Measurements from ENCODE around the gene NUP188. TPM values are rescaled to one million over a fixed set of nuclear protein-coding genes. Genes with fewer than 3 reads are reported as not detected.

Gene NUP188
- total RNA-seq, 1 donor from 2014 or later: 42.4 TPM

GRCh38 chr9:128992995-128993394, 45.5 kb downstream of the NUP188 start:
- H3K27ac ChIP-seq: no peak overlapping the region
- H3K9me3 ChIP-seq: no peaks in the 10 kb centered on the region
- H3K36me3 ChIP-seq: peaks cover 98% of the 10 kb centered on the region
- no peaks in the 10 kb centered on the region for H3K4me1 ChIP-seq
- DNase-seq (no peak), ATAC-seq (peak in 1 of 2 donors; percentile 34)
- intact Hi-C loops (cut with DNase I): no loop called here
- TF ChIP-seq, protein P1, sequence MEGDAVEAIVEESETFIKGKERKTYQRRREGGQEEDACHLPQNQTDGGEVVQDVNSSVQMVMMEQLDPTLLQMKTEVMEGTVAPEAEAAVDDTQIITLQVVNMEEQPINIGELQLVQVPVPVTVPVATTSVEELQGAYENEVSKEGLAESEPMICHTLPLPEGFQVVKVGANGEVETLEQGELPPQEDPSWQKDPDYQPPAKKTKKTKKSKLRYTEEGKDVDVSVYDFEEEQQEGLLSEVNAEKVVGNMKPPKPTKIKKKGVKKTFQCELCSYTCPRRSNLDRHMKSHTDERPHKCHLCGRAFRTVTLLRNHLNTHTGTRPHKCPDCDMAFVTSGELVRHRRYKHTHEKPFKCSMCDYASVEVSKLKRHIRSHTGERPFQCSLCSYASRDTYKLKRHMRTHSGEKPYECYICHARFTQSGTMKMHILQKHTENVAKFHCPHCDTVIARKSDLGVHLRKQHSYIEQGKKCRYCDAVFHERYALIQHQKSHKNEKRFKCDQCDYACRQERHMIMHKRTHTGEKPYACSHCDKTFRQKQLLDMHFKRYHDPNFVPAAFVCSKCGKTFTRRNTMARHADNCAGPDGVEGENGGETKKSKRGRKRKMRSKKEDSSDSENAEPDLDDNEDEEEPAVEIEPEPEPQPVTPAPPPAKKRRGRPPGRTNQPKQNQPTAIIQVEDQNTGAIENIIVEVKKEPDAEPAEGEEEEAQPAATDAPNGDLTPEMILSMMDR (IDR thresholded peaks at IDR 0.05): no peak
- no peaks in the 10 kb centered on the region for H3K27me3 ChIP-seq (ENCODE audit: low read depth)
- H3K4me3 ChIP-seq: no peak overlapping the region

GRCh38 chr9:128995791-128996190, 48.3 kb downstream of the NUP188 start:
- Histone ChIP-seq H3K27me3 (ENCODE audit: low read depth) (no peaks in the 10 kb centered on the region), H3K27ac (no peak overlapping the region), H3K4me1 (no peaks in the 10 kb centered on the region), H3K36me3 (peaks cover 98% of the 10 kb centered on the region), H3K9me3 (no peaks in the 10 kb centered on the region), H3K4me3 (no peak overlapping the region)
- DNase-seq (no peak), ATAC-seq (no peak)
- TF ChIP-seq, protein P1 (IDR thresholded peaks at IDR 0.05): no peak
- intact Hi-C loops (cut with DNase I): no loop called here

DNA sequence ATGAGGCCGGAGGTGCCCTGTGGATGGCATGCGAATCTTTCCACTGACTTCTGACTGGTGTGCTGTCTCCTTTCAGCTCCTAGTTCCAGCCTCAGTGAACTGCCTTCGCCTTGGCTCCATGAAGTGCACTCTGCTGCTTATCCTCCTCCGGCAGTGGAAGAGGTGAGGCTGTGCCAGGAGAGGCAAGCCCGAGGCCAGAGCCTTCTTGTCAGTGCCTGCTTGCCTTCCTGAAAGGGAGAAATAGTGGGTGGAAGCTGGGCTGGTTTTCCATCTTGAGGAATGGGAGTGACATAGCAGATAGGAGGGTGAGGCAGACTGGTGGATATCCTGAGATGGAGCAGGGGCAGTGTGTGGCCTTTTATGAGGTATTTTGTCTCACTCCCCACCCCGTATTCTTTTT, 51.0 kb downstream of the NUP188 start:
- Histone ChIP-seq H3K4me3 (no peak overlapping the region), H3K36me3 (peaks cover 100% of the 10 kb centered on the region), H3K27ac (no peak overlapping the region), H3K9me3 (no peaks in the 10 kb centered on the region), H3K27me3 (ENCODE audit: low read depth) (no peaks in the 10 kb centered on the region), H3K4me1 (no peaks in the 10 kb centered on the region)
- no peak for ATAC-seq
- TF ChIP-seq, protein P1 (IDR thresholded peaks at IDR 0.05): no peak
- intact Hi-C loops (cut with DNase I): no loop called here
- DNase-seq: no peak

DNA sequence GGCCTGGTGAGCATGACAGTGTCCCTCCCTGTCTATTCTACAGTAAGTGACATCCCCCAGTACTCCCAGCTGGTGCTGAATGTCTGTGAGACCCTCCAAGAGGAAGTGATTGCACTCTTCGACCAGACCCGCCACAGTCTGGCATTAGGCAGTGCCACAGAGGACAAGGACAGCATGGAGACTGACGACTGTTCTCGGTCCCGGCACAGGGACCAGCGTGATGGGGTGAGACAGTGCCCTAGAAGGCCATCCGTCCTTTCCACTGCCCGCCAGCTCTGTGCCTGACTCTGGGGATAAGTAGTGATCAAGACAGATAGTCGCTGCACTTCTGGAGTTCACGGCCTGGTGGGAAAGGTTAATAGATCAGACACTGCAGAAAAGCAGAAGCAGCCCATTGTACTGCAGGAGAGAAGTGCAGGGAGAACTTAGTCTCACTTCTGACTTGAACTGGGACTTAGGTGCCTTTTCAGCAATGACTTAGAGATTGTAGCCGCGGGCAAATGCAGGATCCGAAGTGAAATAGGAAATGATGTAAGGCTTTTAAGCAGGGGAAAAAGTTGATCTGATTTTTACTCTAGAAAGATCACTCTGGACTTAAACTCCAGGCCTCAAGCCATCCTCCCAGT, 52.2 kb downstream of the NUP188 start:
- Histone ChIP-seq H3K27me3 (ENCODE audit: low read depth) (no peaks in the 10 kb centered on the region), H3K4me1 (no peaks in the 10 kb centered on the region), H3K27ac (no peak overlapping the region), H3K9me3 (no peaks in the 10 kb centered on the region), H3K36me3 (peaks cover 99% of the 10 kb centered on the region), H3K4me3 (no peak overlapping the region)
- intact Hi-C loops (cut with DNase I): no loop called here
- TF ChIP-seq, protein P1 (IDR thresholded peaks at IDR 0.05): no peak
- DNase-seq (no peak), ATAC-seq (peak in 1 of 2 donors; percentile 7)

DNA sequence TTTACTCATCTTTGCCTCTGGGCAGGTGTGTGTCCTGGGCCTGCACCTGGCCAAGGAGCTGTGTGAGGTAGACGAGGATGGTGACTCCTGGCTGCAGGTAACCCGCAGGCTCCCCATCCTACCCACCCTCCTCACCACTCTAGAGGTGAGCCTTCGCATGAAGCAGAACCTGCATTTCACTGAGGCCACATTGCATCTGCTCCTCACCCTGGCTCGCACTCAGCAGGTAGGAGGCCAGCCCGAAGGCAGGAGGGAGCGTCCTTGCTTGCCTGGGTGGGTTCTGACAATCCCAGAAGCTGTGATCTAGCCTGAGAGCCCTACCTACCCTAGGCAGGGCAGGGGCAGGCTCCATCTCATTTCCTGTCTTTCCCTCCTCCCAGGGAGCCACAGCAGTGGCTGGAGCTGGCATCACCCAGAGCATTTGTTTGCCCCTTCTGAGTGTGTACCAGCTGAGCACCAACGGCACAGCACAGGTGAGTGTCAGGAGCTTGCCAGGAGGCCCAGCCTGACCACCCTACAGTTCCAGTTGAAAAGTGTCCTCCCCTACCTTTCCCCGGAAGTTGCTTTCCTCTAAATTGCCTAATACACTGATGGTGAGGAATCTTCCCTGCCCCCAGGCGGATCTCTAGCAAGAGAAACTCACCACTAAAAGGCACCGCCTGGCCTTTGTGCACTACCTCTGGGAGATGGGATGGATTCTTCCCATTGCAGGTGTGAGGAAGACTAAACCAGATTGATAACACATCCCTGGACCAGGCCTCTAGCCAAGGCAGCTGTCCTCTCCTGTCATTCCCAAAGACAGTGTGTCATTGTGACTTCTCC, 54.2 kb downstream of the NUP188 start:
- TF ChIP-seq, protein P1 (IDR thresholded peaks at IDR 0.05): no peak
- peaks cover 3% of the 10 kb centered on the region for H3K4me1 ChIP-seq
- no peak for DNase-seq
- H3K36me3 ChIP-seq: peaks cover 99% of the 10 kb centered on the region
- no peak overlapping the region for H3K27ac ChIP-seq
- H3K27me3 ChIP-seq (ENCODE audit: low read depth): no peaks in the 10 kb centered on the region
- H3K9me3 ChIP-seq: no peaks in the 10 kb centered on the region
- H3K4me3 ChIP-seq: no peak overlapping the region
- ATAC-seq: no peak
- intact Hi-C loops (cut with DNase I): no loop called here

Measured in lower lobe of right lung (tissue), 2 donors.